NOMO-1 (cell line): ENCODE measurements around the gene KCNG2.

Source experiments
- DNase-seq, 2 experiments: peaks; one replicate each; lab custom pipeline; 2025; ENCODE audit not compliant: unreplicated experiment in 2 of 2; lab: John Stamatoyannopoulos, UW

The KCNG2 gene

DNA sequence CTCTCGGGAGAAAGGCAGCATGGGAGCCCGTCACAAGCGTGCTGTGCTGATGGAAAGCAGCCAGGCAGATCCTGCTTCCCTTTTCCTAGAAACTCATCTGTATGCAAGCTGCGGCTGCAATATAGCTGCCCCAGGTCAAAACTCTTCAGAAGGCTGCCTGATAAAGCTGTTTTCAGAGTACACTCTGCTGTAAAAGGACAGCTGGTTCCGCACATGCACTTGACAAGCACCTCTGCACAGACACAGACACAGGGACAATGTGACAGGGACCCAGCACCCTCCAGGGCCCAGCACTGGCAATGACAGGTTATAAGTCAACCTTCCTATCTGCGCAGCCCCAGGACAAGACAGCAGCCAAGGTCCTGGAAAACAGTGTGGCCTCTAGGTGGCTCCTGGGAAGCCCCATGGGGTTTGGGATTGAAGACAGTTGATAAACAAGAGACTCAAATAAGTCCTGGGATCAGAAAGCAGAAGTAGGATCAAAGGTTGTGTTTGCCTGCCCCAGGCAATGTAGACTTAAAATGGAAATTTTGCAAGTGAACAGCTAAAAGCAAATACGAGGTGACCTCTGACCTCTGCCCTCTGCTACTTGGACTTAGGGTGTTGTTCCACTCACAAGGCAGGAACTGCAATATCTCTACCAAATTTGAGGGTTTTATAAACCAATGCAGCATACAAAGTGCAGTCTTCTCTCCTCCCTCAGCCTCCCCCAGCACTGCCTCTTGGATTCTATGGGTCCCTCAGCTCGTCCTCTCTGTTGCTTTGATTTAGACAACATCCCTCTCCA is 136.8 kb downstream of the KCNG2 start:
- no peak for DNase-seq

DNA sequence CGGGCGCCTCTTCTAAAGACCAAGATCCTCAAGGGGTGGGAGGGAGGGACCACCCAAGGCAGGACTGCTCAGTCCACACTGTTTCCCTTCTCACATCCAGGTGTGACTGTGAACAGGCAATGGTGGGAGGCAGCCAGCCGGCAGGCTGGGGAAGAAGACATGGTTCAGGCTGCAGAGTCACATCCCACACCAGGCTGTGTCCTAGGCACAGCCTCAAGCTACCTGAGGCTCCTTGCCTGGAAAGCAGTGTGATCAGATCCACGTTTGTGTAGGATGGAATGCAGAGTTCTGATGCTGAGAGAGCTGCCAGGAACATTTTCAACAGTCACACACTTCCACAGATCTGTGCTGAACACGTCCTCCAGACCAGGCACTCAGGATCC is 137.4 kb downstream of the KCNG2 start:
- no peak for DNase-seq

GRCh38 chr18:79935499-79935898 is 137.8 kb downstream of the KCNG2 start:
- DNase-seq: no peak

GRCh38 chr18:79935925-79936324 is 138.2 kb downstream of the KCNG2 start:
- no peak for DNase-seq

DNA sequence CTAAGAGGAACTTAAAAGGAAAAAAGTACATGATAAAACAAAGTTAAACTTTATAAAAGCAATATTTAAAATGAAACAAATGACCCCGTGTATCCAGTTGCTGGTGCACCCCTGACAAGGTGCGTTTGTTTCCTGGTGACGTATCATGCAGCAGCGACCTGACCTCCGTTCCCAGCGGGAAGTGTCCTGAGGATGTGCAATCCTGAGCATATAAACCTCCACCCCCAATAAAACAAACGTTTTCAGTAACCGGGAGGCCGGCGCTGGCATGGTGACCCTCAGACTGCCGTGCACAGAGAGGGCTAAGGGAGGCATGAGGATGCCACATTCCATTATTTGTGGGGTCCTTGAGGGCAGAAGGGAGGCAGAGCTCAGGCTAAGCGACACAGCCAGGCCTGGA is 138.9 kb downstream of the KCNG2 start:
- DNase-seq: no peak

- no peak for DNase-seq
Measured at GRCh38 chr18:79937103-79937860, 139.5 kb downstream of the KCNG2 start.

GRCh38 chr18:79938196-79938595 is 140.5 kb downstream of the KCNG2 start:
- DNase-seq: no peak

DNA sequence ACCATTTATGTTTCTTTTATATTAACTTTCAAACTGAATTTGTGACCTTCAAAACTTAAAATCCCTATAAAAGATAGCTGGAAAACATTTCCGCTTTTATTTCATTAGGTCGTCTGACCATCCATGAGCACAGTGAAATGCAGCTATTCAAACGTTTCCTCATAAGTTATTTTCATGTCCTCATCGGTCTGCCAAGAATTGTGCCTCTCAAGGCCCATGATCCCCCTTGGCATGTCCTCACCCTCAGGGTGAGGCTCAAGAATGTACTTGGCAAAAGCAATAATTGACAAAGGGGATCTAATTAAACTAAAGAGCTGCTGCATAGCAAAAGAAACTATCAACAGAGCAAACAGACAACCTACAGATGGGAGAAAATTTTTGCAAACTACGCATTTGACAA is 141.4 kb downstream of the KCNG2 start:
- no peak for DNase-seq

DNA sequence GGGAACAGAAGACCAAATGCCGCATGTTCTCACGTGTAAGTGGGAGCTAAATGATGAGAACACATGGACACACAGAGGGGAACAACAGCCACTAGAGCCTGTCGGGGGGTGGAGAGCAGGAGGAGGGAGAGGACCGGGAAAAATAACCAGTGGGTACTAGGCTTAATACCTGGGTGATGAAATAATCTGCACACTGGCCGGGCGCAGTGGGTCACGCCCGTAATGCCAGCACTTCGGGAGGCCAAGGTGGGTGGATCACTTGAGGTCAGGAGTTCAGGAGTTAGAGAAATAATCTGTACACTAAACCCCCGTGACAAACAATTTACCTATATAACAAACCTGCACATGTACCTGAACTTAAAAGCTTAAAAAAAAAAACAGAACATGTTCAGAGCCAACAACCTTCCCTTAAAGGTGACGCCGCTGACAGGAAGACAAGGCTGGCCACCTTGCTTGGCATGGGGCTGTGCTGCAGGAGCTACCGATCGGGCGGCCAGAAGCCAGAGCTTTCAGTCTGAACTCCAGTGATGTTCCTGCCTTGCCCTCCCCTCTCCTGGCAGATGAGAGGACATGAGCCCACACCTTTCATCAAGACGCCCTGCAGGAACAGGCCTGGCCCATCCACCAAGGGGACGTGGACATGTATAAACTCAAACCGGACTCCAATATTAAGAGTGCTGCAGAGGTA is 142.5 kb downstream of the KCNG2 start:
- no peak for DNase-seq

DNA sequence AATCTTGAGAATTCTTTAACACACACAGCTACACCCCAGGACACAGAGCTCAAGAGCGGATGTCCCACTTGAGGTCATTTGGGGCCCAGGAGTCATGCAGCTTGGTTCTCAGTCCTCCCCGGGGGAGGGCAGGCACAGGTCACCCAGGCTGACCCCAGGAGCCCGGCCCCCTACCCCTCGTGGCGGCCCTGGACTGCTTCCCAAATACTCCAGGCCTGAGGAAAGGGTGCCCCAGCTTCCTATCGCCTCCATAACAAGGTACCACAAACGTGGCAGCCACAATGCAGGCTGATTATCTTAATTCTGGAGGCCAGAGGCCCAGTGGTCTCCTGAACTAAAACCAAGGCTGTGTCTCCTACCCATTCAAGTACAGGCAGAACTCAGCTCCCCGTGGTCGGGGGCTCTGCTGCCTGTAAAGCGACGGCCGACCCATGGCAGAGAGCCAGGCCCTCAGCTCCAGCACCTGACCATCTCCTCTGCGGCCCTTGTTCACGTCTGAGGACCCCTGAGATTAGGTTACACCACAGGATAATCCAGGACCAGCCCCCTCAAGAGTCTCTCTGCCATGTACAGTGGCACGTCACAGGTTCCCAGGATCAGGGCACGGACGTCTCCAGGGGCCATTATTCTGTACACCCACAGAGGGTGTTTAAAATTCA is 143.2 kb downstream of the KCNG2 start:
- DNase-seq: no peak

GRCh38 chr18:79941473-79942119 is 143.9 kb downstream of the KCNG2 start:
- no peak for DNase-seq

DNA sequence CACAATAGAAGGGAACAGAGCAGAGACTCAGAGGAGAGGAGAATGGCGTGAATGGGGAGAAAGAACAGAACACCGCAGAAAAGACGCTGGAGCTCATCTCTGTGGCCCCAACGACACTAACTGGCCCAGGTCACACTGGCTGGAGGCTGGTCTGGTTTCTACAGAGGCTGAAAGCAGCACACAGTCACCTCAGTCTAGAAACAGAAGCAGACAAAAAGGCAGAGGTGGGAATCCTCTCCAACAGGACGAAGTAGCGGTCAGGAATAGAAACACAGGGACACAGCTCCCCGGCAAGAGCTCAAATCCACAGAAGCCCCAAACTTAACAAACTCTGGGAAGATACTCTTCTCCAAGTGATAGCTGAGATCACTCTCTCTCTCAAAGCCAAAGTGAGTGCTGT is 144.5 kb downstream of the KCNG2 start:
- no peak for DNase-seq

DNA sequence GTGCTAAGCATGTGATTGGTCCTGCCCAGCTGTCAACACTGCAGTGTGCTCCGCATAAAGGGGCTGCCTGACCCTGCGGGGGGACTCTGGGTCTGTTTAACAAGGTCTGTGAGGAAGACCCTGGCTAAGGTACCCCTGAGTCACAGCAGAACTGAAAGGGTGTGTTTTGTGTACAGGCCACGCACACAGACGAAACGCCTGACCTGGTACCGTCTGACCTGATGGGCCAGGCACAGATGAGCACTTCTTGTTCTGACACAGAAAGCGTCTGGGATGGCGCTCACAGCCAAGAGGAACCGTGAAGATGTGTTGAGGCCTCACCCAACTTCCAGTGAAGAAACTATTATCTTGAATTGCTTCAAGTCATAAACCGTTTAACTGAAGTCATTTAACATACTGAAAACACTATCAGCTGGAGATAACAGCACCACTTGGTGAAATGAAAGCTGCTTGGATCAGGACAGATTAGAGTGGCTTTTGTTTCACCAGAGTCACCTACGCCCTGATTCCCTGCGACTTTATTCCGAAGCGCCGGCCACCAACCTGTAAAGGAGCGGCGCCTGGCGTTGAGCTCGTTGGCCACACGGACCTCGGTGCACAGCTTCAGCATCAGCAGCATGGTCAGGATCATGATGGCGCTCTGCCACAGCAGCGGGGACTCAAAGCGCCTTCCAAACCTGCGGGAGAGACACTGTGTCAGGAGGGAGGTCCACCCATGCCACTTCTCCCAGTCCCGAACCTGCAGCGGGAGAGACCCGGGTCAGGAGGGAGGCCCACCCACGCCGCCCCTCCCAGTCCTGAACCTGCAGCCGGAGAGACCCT is 145.3 kb downstream of the KCNG2 start:
- DNase-seq: no peak

DNA sequence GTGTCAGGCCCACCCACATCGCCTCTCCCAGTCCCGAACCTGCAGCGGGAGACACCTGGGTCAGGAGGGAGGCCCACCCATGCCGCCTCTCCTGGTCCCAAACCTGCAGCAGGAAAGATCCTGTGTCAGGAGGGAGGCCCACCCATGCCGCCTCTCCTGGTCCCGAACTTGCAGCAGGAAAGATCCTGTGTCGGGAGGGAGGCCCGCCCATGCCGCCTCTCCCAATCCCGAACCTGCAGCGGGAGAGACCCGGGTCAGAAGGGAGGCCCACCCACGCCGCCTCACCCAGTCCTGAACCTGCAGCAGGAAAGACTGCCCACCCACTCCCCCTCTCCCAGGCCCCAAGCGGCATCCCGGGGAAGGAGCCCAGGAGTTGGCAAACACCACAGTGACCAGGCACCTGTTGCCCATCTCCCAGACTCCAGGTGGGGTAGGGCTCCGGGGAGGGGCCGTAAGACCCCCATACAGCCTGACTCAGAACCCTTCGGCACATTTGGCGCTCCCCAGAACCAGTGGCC is 145.9 kb downstream of the KCNG2 start:
- no peak for DNase-seq

GRCh38 chr18:79944126-79944731 is 146.5 kb downstream of the KCNG2 start:
- DNase-seq: no peak

GRCh38 chr18:79944746-79945117 is 147.0 kb downstream of the KCNG2 start:
- DNase-seq: no peak

DNA sequence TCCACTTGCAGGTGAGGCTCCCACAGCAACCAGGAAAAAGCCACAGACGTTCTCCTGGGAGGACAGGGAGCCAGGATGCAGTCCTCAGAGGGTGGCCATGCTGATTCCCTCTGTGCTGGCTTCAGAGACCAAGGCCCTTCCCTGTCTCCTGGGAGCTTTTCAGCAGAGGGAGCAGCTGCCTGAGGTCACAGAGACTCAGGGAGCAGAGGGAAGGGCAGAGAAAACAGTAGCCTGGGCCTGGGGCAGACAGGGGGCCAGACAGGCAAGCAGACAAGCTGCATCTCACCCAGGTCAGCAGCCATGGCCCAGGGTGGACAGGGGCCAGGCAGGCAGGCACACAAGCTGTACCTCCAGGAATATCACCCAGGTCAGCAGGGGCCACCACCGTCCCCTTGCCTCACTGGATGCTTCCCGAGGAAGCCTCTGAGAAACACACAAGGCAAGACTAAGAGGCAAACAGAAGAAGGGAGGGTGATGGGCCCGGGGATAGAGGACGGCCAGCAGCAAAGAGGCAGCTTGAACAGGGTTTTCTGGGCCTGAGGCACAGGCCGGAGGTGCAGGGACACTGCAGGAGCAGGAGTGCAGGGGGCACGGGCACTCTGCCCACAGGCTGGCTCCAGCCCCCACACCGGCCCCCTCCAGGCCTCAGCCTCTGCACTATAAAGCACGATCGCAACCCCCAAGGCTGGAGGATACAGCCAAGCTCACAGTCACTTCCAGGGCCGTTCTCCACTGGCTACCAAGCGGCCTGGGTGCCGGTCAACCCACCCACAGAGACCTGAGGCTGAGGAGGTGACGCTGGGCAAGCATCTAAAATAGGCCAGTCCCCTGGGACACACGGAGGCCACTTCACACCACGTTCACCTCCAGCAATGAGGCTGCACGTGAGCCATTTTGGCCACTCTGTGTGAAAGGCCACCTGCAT is 147.6 kb downstream of the KCNG2 start:
- no peak for DNase-seq

- DNase-seq: no peak
Measured at GRCh38 chr18:79947054-79947755, 149.5 kb downstream of the KCNG2 start.
